A673 (cell line): Measurements from ENCODE around the gene RUNX2. TPM values are rescaled to one million over a fixed set of nuclear protein-coding genes. Genes with fewer than 3 reads are reported as not detected.

Experiments used
- BruUV-seq: library from RNA; stranded (reverse); fragments of 400-500 nt; replicated peaks from 2 replicates; lab custom pipeline; 2021; lab: Mats Ljungman, UMichigan
- CTCF ChIA-PET: fragments of 300-600 bp; sonication (Branson Sonifier 250); formaldehyde crosslinking; loops from one replicate; lab custom pipeline; 2022; ENCODE audit warnings: antibody characterized with exemption; lab: Charles Lee
- POLR2A ChIA-PET: fragments of 300-600 bp; sonication (Branson Sonifier 250); formaldehyde crosslinking; loops from one replicate; lab custom pipeline; 2022; ENCODE audit warnings: antibody characterized with exemption; ENCODE audit not compliant: low non-redundant PET; lab: Charles Lee
- DNase-seq: peaks from one replicate; pipeline ENCODE4 v3.0.0-alpha.2; 2015; ENCODE audit warnings: low spot score
- H3K27ac ChIP-seq: fragments of 200-600 bp; sonication (generic); 2 replicates; pipeline ENCODE4 v1.5.1; 2016; ENCODE audit warnings: mixed run types, low read depth, mild to moderate bottlenecking, mixed read lengths, antibody characterized with exemption, low read length; ENCODE audit not compliant: poor library complexity, severe bottlenecking
- H3K27me3 ChIP-seq: fragments of 200-600 bp; sonication (generic); replicated peaks from 2 replicates; pipeline ENCODE4 v1.6.1; 2017; ENCODE audit warnings: mixed run types, low read depth, mild to moderate bottlenecking, mixed read lengths, antibody characterized with exemption, low read length; ENCODE audit not compliant: insufficient read depth, poor library complexity
- H3K36me3 ChIP-seq: fragments of 200-600 bp; sonication (generic); 2 replicates; pipeline ENCODE4 v1.6.1; 2016; ENCODE audit warnings: mixed run types, mild to moderate bottlenecking, mixed read lengths, antibody characterized with exemption, low read length; ENCODE audit not compliant: insufficient read depth, poor library complexity, severe bottlenecking
- H3K4me1 ChIP-seq: fragments of 200-600 bp; sonication (generic); 2 replicates; pipeline ENCODE4 v1.6.1; 2017; ENCODE audit warnings: mixed run types, mild to moderate bottlenecking, mixed read lengths, antibody characterized with exemption, low read length; ENCODE audit not compliant: insufficient read depth, poor library complexity, severe bottlenecking
- H3K4me3 ChIP-seq: fragments of 200-600 bp; sonication (generic); 2 replicates; pipeline ENCODE4 v1.5.1; 2016; ENCODE audit warnings: low read depth, mixed run types, mild to moderate bottlenecking, mixed read lengths, low read length; ENCODE audit not compliant: poor library complexity, severe bottlenecking
- H3K9me3 ChIP-seq: fragments of 200-600 bp; sonication (generic); 2 replicates; pipeline ENCODE4 v1.6.1; 2016; ENCODE audit warnings: mixed run types, low read depth, mild to moderate bottlenecking, mixed read lengths, antibody characterized with exemption, low read length; ENCODE audit not compliant: poor library complexity, severe bottlenecking
- EZH2 ChIP-seq: fragments of 200-600 bp; sonication (generic); IDR thresholded peaks from 2 replicates; pipeline ENCODE4 v1.6.1; 2017; ENCODE audit warnings: borderline replicate concordance, low read depth, mild to moderate bottlenecking, mixed read lengths, antibody characterized with exemption, low read length; ENCODE audit not compliant: poor library complexity, severe bottlenecking
- intact Hi-C: fragments of 100-400 bp; cut with micrococcal nuclease; formaldehyde crosslinking; loops from one replicate; pipeline ENCODE4 v1.10.0; 2022; ENCODE audit not compliant: unreplicated experiment
- total RNA-seq: library from RNA; stranded (reverse); gene quantifications from 2 replicates; pipeline ENCODE4 v1.2.3, GENCODE V29; 2021
- TF ChIP-seq, protein P1 (sequence below): fragments of 300-800, 200-600 bp; sonication (generic); conservative IDR thresholded peaks from 2 replicates; pipeline ENCODE4 v1.5.1; 2017; ENCODE audit warnings: low read depth, mild to moderate bottlenecking, antibody characterized with exemption, low read length, moderate library complexity, mixed read lengths

Gene RUNX2
- total RNA-seq, 1 experiment from 2014 or later, result 4.9 TPM

DNA sequence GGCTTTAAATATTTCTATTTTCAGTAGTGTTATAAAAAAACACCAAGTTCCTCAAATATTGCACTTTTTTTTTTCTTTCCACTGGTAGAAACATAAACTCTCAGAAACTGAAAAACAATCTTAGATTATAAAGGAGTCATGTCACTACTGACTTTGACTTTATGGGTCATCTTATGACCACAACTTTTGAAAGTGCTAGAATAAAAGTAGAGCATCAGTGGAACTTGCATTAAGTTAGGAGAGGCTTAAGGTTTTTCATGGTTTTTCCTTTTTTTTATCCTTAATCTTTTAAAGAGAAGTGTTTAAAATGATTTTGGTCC, 106.2 kb downstream of the RUNX2 start:
- H3K27me3 ChIP-seq, result no peaks in the 10 kb centered on the region
- intact Hi-C loops, result loop anchor here (10.0 kb wide), 2 partner anchors 170 to 490 kb away; no protein-coding TSS in a partner anchor
- BruUV-seq, result no TSS peak
- H3K36me3 ChIP-seq, result no peaks in the 10 kb centered on the region
- ChIA-PET CTCF (no interaction called here), POLR2A (no interaction called here)
- no peak for DNase-seq
- TF ChIP-seq, protein P1, sequence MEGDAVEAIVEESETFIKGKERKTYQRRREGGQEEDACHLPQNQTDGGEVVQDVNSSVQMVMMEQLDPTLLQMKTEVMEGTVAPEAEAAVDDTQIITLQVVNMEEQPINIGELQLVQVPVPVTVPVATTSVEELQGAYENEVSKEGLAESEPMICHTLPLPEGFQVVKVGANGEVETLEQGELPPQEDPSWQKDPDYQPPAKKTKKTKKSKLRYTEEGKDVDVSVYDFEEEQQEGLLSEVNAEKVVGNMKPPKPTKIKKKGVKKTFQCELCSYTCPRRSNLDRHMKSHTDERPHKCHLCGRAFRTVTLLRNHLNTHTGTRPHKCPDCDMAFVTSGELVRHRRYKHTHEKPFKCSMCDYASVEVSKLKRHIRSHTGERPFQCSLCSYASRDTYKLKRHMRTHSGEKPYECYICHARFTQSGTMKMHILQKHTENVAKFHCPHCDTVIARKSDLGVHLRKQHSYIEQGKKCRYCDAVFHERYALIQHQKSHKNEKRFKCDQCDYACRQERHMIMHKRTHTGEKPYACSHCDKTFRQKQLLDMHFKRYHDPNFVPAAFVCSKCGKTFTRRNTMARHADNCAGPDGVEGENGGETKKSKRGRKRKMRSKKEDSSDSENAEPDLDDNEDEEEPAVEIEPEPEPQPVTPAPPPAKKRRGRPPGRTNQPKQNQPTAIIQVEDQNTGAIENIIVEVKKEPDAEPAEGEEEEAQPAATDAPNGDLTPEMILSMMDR, result no peak
- no peak for TF ChIP-seq EZH2
- peaks cover 87% of the 10 kb centered on the region for H3K4me1 ChIP-seq
- no peak overlapping the region for H3K4me3 ChIP-seq
- no peaks in the 10 kb centered on the region for H3K9me3 ChIP-seq
- H3K27ac ChIP-seq, result no peak overlapping the region

DNA sequence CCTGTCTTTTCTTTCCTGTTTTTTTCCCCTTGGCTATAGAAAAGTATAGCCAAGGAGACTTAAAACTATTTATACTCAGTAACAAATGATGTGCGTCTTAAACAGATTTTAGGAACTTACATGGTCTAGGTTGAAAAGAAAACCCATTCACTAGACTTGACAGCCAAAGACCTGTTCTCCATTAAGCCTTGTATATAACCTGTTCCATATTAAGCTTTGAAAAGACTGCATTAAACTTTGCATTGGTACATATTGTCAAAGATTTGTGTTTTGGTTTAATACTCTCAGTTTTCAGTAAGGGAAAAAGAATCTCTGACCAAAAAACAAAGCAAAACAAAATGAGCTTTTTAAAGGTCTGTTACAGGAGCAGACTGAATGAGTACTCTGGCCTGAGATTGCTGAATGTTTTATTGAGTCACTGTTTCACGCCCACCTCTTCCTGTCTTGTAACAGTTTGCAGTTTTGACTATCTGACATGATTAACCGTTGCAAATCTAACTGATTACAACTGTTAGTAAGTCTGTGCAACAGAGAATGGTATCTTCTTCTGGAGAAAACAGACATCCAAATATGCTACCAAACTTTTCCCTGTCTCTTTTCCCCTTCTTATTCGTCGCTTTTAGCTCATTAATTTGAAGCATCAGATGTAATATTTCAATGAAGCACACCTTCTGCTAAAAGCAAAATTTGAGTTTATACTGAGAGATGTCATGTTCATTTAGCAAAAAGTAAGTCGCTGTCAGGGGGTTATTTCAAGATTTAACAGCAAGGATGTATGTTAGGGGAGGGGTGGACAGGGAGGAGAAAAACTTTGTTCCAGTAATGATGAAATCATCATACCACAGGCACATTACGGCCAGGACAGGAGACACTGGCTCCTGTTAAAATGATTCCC, 108.7 kb downstream of the RUNX2 start:
- Histone ChIP-seq H3K27me3 (no peaks in the 10 kb centered on the region), H3K36me3 (no peaks in the 10 kb centered on the region), H3K4me1 (peaks cover 84% of the 10 kb centered on the region), H3K27ac (peak overlapping the region; percentile 79), H3K4me3 (peak overlapping the region; percentile 13), H3K9me3 (no peaks in the 10 kb centered on the region)
- intact Hi-C loops, result loop anchor here (10.0 kb wide), 2 partner anchors 168 to 488 kb away; no protein-coding TSS in a partner anchor
- ChIA-PET POLR2A (no interaction called here), CTCF (interaction anchor here (0.6 to 1.0 kb wide), 2 partner anchors 9 to 95 kb away, joined by 3 to 9 read pairs; no protein-coding TSS in a partner anchor)
- TF ChIP-seq EZH2, result no peak
- TF ChIP-seq, protein P1, result no peak
- DNase-seq, result peak; percentile 93
- no TSS peak for BruUV-seq

DNA sequence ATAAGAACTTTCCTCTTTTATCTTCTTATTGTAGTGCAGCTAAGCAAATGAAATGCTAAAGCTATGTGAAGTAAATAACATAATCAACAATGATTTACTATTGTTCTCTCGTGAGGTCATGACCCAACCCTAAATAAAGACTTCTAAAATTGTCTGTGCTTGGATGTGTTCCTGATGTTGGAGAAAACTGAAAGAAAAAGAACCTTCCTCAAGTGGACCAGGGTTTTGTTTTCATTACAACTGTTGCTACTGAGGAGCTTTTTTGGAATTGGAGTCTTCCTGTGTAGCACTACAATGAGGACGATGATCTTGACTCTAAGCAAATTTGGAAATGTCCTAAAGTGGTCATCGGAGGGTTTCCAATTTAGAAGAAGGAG, 109.3 kb downstream of the RUNX2 start:
- CTCF ChIA-PET, result no interaction called here
- Histone ChIP-seq H3K4me3 (peak overlapping the region; percentile 13), H3K27me3 (no peaks in the 10 kb centered on the region), H3K27ac (peak overlapping the region; percentile 79), H3K9me3 (no peaks in the 10 kb centered on the region), H3K36me3 (no peaks in the 10 kb centered on the region), H3K4me1 (peaks cover 83% of the 10 kb centered on the region)
- BruUV-seq, result no TSS peak
- no peak for TF ChIP-seq EZH2
- TF ChIP-seq, protein P1, result no peak
- intact Hi-C loops, result loop anchor here (10.0 kb wide), 2 partner anchors 167 to 487 kb away; no protein-coding TSS in a partner anchor
- DNase-seq, result no peak
- POLR2A ChIA-PET, result no interaction called here
